ENCODE results near the gene OBSCN.

Gene OBSCN

DNA sequence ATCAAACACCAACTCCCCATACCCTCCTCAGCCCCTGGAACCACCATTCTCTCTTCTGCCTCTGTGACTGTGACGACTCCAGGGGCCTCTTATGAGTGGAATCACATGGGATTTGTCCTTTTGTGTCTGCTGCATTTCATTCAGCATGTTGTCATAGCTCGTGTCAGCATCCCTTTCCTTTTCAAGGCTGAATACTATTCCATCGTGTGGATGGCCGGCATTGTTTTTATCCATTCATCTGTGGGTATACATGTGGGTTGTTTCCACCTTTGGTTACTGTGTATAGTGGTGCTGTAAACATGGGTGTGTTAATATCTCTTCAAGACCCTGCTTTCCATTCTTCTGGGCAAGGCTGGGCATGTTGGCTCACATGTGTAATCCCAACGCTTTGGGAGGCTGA is 17.1 kb upstream of the OBSCN start:
- no peak for DNase-seq (ENCODE audit: low read depth)

DNA sequence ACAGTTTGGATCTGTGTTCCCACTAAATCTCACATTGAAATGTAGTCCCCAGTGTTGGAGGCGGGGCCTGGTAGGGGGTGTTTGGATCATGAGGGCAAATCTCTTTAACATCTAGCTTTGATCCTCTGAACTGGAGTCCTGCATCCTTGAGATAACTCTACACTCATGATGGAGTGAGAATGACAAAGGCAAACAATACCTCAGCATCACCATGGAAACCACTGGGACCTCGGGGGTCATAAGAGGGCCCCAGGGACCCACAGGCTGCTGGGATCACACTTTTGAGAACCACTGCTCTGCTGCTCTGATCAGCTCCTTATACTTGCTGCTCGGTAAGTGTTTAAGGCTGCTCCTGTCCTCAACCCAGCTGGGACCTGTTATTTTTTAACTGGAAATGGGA is 13.4 kb upstream of the OBSCN start:
- no peak for DNase-seq (ENCODE audit: low read depth)

DNA sequence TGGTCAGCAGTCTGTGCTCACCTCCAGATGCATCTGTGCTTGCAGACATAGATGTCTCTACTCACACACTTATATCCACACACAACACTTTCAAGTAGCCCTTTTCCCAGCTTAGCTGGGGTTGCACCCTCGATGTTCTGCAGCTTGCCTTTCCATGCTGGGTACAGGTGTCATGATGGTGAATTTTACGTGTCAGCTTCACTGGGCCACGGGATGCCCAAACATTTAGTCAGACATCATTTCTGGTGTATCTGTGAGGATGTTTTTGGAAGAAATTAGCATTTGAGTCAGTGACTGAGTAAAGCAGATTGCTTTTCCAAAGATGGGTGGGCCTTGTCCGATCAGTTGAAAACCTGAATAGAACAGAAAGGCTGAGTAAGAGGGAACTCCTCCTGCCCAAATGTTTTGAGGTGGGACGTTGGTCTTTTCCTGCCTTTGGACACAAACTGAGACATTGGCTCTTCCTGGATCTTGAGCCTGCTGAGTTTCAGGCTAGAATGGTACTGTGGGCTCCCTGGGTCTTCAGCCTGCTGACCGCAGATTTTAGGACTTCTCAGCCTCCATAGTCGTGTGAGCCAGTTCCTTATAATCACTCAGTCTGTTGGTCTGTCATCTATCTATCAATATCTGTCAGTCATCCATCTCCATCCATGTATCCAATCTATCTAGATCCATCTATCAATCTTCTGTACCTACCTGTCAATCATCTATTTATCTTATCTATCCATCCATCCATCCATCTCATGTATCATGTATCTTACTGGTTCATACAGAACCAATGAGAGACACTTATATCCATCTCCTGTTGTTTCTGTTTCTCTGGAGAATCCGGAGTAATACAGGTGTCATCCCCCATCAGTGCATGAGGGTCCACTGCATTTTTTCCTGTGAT is 12.7 kb upstream of the OBSCN start:
- no peak for DNase-seq (ENCODE audit: low read depth)

- DNase-seq (ENCODE audit: low read depth) = no peak
Observed at GRCh38 chr1:228197555-228198147, 10.2 kb upstream of the OBSCN start.

DNA sequence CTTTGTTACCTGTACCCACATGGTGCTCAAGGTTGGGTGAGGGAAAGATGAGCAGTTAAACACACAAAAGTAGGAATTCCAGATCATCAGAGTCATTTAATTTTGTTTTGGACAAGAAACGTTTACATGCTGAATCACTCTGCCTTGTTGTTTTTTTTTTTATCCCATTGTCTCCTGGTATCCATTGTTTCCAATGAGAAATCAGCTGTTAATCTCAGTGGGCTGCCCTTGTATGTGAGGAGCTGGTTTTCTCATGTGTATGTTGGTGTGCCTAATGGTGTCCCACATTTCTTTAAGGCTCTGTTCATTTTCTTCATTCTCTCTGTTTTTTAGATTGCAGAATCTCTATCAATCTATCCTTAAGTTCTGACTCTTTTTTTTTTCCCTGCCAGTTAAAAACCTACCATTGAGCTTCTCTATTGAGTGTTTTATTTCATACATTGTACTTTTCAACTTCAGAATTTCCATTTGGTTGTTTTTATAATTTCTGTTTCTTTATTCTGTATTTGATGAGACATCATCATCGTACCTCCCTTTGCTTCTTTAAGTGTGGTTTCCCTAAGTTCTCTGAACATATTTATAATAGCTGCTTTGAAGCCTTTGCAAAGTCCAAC is 8.8 kb upstream of the OBSCN start:
- no peak for DNase-seq (ENCODE audit: low read depth)

DNA sequence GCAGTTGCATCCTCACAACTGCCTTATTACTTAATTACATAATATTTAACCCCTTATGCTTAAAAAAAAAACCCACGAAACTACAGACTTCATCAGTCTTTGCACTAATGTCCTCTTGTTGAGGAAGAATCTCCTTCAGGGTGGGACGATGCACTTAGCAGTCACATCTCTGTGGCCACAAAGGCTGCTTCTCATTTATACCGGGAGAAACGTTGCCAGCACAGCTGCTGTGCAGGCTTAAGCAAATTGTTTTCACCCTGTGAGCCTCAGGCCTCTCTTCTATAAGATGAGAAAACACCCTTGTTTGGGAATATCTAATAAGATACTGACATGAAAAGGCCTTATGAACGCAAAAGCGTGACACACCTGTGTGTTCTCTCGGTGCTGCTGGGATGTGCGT is 2.9 kb upstream of the OBSCN start:
- DNase-seq (ENCODE audit: low read depth) = no peak

DNA sequence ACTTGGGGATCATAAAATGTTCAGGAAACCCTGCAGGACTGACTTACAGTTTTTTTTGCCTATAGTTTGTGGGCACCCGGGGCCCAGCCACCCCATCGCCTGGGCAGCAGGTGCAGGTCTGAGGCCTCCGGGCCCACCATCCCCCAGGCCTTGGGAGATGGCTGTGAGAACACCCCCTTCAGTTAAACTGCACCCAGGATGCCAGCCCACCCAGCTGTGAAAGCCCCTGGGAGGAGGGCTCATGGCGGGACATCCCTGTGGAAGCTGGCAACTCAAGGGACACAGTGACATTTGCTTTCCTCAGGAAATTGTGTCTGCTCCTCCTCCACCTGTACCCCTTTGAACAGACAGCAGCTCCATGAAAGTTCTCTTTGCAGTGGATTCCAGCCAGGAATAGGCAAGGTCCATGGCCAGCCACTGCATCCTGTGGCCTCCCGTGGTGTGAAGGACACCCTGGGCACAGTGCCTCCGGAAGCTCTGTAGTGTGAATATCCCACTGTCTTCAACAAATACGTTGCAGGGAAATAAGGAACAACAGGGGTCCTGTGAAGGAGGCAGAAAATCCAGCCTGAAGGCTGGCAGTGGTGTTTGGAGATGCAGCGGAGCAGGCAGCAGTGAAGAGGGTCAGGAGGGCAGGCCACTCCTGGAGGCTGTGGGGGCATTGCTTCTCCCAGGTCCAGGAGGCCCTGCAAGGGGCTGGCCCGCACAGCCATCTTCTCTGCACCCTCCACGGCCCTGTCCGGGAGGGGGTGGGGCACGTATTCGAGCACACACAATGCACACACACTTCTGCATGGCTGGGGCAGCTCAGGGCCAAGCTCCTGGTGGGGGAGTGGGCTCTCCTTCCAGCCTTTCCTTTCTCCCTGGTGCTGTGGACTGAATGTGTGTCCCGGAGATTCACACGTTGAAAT is 2.1 kb upstream of the OBSCN start:
- DNase-seq (ENCODE audit: low read depth) = no peak

- DNase-seq (ENCODE audit: low read depth) = no peak
Observed at GRCh38 chr1:228206582-228207351, 1.1 kb upstream of the OBSCN start.

- no peak for DNase-seq (ENCODE audit: low read depth)
Observed at GRCh38 chr1:228207381-228207810, 448 bp upstream of the OBSCN start.

GRCh38 chr1:228208831-228209551 is 1.1 kb downstream of the OBSCN start:
- no peak for DNase-seq (ENCODE audit: low read depth)

DNA sequence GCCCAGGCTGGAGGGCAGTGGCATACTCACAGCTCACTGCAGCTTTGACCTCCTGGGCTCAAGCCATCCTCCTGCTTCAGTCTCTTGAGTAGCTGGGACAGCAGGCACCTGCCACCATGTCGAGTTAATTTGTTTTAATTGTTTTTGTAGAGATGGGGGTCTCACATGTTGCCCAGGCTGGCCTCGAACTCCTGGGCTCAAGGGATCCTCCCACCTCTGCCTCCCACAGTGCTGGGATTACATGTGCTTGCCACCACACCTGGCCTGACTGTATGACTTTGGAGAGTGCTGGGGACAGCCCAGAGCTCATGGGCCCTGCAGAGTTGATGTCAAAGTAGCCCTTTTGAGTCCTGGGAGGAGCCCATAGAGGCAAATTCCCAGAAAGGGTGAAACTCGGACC is 1.8 kb downstream of the OBSCN start:
- no peak for DNase-seq (ENCODE audit: low read depth)

DNA sequence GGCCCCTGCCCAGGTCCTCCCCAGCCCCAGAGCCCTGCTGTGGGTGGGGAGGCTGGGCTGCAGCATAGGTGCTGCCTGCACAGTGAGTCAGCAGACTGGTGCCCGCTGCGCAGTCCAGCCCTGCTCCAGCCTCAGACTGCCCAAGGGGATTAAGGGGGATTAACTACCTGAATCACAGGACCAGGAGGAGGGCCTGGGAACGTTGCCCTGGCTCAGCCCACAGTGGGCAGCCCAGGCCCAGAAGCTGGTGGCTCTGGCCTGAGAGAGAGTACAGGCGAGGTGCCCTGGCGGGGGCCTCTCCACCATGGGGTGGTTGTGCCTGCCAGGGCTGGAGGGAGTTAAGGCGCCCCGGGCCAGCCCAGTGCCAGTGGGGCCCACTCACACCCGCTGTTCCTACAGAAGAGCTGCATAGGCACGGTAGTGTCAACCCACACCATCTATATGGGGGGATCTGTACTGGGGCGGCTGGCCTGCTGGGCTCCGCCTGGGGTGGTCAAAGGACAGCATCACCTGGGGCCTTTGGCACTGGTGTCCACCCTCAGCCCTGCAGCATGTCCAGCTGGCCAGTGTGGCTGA is 2.3 kb downstream of the OBSCN start:
- DNase-seq (ENCODE audit: low read depth) = no peak

DNA sequence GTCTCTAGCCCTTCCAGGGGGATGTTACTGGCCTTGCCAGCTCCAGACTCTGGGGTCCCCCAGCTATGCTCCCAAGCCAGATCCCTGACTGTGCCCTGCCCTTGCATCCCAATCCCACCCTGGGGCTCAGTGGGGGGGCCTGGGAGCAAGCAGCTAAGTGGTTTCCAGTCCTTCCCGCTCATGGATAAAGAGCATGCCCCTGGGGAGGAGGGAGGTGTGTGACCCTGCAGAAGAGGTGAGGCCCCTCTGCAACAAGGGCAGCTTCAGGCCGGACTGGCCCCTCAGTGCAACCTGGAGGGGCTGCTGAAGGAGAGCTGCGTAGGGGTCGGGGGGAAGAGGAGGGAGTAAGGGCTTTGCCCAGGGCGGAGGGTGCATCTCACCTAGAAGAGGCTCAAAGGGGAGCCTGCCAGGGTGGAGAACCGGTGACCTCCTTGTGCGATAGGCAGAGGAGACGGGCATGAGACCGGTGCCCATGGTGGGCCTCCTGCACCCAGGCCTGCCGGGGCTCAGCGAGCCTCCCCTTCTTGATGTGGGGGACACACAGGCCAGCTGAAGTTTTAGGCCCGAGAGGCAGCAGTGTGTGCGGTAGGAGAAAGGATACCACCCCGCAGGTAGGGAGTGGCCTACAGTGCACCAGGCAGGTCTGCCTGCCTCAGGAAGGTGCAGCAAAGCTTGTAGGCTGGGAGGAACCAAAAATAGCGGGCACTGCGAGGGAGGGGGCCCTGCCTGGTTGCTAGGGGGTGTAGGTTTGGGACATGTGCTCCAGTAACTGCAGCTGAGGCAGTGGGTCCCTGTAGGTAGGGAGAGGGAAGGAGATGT is 3.1 kb downstream of the OBSCN start:
- DNase-seq (ENCODE audit: low read depth) = no peak

GRCh38 chr1:228211531-228212414 is 3.9 kb downstream of the OBSCN start:
- DNase-seq (ENCODE audit: low read depth) = no peak

- DNase-seq (ENCODE audit: low read depth) = no peak
Observed at GRCh38 chr1:228212415-228212965, 4.6 kb downstream of the OBSCN start.

DNA sequence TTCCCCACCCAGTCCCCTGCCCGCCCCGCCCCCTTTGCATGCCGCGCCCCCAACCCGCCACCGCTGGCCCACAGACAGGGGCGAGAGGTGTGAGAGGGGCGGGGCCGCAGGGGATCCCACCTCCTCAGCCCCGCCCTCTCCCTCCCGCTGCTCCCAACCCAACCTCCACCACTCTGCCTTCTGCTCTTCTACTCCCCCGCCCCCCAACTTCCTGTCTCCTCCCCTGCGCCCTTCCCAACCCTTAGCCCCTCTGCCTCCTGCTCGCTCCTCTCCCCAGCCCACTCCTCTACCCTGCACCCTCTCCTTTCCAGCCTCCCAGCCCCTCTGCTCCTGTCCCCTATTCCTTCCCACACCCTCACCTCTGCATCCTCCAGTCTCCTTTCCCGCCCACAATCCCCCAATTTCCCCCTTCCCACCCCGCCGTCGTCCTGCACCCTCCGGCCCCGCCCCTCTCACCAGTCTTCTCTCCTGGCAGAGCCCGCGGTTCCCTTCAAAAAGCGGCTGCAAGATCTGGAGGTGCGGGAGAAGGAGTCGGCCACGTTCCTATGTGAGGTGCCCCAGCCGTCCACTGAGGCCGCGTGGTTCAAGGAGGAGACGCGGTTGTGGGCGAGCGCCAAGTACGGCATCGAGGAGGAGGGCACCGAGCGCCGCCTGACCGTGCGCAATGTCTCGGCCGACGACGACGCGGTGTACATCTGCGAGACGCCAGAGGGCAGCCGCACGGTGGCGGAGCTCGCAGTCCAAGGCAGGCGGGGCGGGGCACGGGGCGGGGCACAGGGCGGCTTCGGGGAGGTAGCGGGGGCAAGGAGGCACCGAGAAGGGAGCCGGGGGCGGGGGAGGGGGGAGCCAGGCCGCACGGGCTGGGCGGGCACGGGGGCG is 5.4 kb downstream of the OBSCN start:
- DNase-seq (ENCODE audit: low read depth) = peak; percentile 80

Data from stimulated activated CD8-positive, alpha-beta memory T cell treated with anti-CD3 and anti-CD28 coated beads, Interleukin-7, amount 100 ng/mL, for 24 hours (primary cell).